Mammary epithelial cell (primary cell): Measurements from ENCODE around the gene TOX3.

Experiments used
- CTCF ChIP-seq, 2 donors: IDR thresholded peaks in 1 of 2; conservative IDR thresholded peaks in 1 of 2; 2 replicates each; pipeline ENCODE4 v1.5.1; 2011 to 2012; ENCODE audit warnings: inconsistent platforms in 2 of 2, low read length in 2 of 2, mild to moderate bottlenecking in 2 of 2, control low read depth in 1 of 2, low read depth in 1 of 2; ENCODE audit not compliant: insufficient read depth in 1 of 2; ENCODE audit errors: extremely low read depth in 1 of 2
- EZH2 ChIP-seq: IDR thresholded peaks from 2 replicates; pipeline ENCODE4 v1.6.1; 2012; ENCODE audit warnings: low read length, inconsistent platforms, borderline replicate concordance

DNA sequence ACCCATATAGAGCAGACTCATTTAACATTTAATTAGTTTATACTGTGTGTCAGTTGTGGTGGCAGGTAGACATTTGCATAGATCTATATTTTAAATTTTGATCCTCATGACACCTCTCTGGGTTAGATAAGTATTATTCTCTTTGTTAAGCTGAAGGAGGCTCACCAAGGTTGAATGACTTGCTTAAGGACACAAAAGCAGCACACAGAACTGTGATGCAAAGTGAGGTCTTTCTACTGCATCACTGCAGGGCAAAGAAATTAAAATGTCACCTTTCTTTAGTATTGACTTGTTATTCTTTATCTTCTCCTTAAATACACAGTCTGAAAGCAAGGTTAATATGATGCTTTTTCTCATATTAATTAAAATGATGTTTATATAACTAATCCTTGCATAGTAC lies 8.6 kb upstream of the TOX3 start:
- no peak for TF ChIP-seq CTCF (conservative IDR thresholded peaks at IDR 0.05 in 1 of 2, IDR thresholded peaks at IDR 0.05 in 1 of 2; ENCODE audit: extremely low read depth in 1 of 2, insufficient read depth in 1 of 2, low read depth in 1 of 2, low read length in 2 of 2)
- TF ChIP-seq EZH2, result no peak
